Activated CD4-positive, alpha-beta T cell treated with anti-CD3 and anti-CD28 coated beads, Interleukin-2, Interleukin-4, amounts not matched to agents 100 ng/mL and 50 ng/mL, durations not matched to agents 16 hours and 8 hours (primary cell): ENCODE results near the gene CD36.

Experiments used
- DNase-seq: peaks from one replicate; pipeline ENCODE4 v3.0.0-alpha.2; 2020; ENCODE audit warnings: low spot score

The CD36 gene

DNA sequence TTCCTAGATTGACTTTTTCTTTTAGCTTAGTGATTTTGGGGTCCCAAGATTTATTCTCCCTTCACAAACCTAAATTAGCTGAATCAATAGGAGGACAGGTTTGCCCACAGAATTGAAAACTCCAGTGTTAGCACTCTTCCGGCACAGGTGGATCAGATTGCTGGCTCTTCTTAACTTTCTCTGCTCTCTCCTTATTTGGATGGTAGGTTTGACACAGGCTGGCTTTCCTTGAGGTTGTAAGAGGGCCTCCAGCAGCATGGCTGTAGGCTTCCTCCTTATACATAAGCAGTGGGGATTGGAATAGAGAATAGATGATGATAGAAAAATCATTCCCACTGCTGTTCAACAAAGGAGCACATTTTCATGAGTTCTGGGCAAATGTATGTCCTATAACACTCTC, 9.4 kb upstream of the CD36 start:
- no peak for DNase-seq

DNA sequence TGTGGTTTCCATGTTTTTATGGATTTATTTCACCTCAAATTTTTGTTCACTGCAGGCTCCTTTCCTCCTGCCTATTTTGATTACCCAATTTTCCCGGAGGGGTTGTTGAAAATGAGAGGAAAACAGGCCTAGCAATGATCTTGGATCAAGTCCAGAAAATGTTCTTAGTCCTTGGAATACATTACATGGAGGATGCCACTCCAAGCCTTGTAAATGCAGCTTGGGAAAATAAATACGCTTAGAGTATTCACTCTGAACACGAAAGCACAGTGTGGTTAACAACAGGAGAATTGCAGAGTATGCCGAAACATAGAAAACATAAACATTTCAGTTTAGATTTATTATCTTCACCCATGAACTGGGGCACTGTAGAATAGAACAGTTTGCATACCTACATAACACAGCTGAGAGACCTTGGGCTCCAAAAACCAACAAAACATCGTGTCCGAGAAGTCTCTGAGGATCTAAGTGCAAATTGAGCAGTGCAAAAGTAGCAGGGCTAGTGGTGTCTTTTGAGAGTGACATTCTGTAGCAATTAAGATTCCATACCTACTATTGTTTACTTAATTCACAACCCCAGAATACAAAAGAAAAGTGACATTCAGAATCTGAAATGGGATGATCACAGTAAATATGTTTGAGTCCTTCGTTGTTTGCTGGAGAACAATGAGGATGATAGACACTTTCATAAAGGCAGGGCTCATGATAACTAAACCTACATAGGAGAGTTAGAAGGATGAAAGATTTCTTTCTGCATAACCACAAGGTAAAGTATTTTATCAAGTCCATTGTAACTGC, 7.6 kb upstream of the CD36 start:
- DNase-seq: no peak

DNA sequence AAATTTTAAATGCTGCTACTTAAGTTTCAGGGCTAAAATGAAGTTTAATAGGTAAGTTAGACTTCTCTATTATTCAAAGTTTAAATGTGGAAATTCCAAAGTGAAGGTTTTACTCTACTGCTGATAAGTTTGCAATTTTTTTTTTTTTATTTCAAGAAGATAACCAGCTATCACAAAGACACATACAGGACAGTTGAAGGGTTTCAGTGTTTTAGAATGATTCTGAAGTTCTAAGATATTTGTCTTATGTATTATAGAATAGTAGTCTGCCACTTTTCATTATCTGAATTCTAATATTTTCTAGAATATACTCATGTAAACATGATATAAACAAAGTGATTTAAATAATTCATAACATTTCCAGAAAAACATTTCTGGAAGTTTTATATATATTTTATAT, 7.0 kb upstream of the CD36 start:
- no peak for DNase-seq

DNA sequence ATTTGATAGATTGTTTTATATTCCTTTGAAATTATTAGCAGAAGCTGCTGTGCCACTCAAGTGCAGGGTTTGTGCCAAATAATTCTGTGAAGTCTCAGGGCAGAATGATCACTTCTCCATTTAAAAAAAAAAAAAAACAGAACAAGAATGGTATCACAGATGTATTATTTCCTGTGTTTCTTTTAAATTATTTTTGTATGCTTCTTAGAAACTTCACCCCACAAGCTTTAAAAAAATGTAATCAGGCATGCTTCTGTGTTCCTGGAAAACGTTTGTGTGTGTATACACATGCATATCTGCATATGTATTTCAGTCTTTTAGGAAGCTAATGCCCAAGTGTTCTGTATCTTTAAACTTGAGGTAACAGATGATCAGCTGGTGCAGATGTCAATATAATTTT, 6.3 kb upstream of the CD36 start:
- no peak for DNase-seq

DNA sequence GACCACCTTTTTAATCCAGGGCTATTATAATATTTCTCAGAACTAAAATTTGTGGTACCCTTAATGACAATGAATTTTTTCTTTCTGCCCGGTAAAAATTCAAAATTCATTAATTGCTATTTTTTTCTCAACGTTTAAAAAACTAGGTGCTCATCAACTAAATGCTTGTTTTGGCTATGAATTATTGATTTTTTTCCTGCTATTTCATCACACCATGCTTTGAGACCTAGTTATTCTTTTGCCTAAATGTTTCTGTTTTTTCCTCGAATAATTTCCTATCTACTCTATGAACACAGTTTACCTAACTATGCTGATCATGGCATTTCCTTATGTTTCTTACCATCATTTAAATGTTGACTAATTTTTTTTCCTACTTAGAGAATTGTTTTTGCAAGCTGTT, 5.6 kb upstream of the CD36 start:
- no peak for DNase-seq

DNA sequence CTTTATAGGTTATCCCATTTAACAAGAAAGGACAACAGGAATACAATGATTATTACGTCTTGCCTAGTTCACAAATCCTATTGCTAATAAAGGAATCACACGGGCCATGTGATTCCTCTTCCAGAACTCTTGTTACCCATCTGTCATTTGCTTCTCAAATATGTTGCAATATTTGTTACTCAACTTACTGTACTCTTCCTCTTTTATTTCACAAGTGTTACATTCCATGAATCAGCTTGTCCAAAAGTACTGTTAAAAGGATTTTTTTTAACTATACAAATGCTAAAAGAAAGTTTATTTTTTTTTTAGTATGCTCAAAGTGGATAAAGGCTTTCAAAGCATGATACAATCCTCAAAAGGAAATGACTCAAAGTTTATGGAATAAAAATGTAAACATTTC, 3.9 kb upstream of the CD36 start:
- no peak for DNase-seq

DNA sequence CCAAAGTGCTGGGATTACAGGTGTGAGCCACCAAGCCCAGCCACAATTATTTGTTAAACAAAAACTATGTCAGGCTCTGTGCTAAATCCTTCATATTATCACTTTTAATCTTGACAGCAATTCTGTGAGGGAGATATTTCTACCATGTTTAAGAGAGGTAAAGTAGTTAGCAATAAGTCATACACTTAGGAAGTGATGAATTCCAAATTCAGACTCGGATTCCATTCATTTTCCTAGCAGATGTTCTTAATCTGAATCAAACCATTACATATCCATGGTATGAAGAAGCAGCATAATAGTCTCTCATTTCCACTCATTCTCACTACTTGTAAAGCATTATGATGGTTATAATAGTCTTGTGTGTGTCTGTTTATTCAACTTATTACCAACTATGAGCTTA, 2.9 kb upstream of the CD36 start:
- no peak for DNase-seq

DNA sequence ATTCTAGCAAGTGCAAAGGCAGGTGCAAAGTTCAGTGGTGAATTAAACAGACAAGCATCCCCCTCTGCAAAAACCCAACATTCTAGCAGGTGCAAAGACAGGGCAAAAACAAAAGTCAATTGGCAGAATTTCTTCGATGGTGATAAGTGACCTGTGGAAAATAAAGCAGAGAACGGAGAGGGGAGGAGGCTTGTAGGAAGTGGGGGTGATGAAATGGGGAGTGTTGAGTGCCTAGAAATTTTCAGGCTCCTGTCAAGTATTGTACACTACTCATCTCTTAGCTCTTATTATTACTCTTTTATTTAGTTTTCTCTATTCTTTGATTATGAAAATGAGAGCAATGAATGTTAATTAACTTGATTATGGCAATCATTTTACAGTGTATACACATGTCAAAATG, 2.4 kb upstream of the CD36 start:
- DNase-seq: no peak

DNA sequence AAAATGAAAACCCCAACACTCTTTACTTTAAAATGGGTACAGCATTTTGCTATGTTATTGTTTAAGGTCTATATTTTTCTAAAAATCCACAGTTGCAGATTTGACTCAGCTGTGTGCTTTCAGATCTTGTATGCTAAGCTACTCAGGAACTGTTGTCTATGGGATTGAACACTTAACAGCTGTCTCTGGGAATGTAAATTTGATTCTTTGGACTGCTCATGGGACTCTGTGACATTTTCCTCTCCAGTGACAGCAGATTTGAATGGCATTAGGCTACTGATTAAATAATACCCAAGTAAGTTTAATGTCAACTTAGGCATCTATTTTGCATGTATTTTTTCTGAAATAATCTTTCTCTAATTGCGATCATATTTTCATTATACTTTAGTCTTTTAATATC, 1.7 kb upstream of the CD36 start:
- no peak for DNase-seq

DNA sequence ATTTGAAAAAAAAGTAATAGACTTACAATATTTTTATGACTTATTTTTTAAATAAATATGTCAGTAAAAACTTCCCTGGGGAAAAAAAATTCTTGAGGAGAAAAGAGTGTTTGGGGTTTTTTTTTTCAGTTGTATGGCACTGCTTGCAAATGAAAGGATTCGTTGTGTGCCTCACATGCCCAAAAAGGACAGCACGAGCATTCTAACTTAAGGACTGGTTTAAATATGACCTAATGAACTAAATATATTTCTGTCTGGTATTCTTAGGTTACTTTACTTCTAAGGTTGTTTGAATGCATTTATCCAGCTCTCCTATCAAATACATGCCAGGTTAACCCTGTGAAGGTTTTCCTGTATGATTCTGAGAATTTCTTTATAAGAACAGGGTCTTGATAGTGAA, 988 bp upstream of the CD36 start:
- no peak for DNase-seq

DNA sequence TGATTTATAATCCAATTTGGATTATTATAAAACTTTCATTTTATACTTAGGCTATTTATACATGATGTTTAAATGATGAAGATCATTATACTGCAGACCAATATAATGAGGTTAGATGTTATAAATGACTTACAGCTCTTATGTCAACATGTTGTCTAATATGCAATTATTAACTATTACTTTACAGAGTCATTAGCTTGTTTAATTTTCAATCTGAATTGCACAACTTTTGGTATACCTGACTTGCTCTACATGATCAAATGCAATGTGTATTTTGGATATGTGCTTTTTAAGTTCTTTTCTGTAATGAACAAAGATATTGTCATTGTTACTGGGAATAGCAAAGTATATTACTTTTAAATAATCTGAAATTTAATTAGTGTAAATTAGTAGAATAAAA, 569 bp downstream of the CD36 start:
- DNase-seq: no peak

DNA sequence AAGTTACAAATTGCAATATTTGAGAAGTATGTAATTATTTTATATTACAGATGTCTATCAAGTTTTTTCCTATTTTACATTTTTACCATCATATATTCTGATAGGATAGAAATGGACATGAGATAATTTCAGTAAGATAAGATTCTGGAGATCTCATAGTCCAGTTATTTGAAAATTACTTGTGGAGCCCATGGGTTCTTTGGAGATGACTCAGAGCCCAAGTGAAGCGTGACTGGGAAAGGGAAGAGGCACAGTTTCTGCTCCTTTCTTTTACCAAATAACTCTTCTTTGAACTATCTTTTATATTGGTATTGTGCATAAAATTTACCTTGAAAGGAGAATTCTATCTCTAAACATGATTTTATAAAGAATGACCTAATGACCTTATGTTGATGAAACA, 2.4 kb downstream of the CD36 start:
- no peak for DNase-seq

DNA sequence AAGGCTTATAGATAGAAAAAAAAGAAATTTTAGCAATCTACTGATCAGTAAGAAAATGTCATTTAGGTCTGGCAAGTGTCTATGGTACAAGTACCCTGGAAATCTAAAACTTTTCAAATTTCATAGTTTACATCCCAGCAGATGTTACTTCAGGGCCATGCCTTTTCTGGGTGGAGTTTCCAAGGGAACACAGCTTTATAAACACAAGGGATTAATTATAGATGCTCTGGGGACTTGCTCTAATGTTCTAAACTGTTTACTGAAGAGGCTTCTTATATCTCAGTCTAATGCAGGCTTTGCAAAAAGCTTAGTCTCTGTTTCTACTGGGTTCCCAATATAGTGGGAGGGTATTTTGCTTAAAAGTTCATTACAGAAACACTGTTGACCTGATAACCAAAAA, 3.1 kb downstream of the CD36 start:
- DNase-seq: no peak

DNA sequence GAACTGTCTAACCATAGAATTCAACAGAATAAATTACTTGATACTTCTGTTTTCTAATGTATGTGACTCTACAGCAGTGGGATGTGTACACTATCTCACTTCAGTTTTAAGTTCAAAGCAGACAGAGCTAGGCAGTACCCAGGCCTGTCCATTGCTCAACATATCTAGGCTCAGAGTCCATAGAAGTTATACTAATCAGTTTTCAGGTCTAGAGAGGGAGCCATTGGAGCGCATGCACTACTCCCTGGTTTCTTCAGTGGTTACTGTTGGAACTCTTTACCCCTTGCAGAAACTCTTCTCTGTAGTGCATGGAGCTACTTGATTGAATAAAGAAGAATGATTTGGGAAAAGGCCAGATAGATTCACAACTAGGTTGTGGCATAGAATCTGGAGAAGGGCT, 4.4 kb downstream of the CD36 start:
- DNase-seq: no peak

DNA sequence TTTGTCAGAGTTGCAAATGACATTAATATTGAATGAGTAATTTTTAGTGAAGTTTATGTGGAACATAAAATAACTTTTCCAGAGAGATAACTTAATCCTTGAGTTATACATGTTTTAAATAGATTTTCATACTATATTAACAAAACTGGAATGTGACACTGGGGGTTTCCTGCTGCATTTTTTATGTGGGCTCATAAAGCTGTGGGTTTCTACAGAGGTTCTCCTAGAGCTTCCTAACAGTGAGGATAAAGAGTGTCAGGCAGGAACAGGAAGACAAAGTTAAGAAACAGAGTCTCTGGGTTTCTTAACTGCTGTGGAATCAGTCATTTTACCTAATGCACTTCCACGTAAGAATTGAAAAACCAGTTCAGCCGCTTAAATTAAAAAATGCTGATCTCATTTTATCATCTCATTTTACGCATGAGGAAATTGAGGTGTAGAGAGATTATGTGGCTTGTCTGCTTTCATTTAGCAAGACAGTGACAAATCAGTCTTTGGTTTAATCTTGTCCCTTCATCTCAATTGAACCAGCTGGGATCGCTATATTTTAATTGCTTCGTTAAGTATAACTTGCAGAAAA, 5.0 kb downstream of the CD36 start:
- DNase-seq: no peak

DNA sequence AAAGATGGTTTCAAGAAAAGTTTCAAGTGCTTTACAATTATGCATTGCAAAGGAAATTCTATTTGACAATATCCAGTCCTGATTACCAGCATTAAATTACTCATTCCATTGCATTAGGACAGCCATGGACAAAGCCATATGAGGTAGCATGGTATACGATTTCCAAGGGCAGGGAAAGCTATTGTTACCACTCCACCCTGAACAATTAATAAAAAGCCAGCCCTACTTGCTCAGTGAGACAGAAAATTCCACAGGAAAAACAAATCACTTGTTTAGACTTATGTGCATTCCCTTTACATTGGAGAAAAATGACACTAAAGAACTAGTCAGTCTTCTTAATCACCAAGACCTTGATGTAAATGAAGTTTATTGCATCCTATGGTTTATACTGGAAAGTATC, 5.6 kb downstream of the CD36 start:
- no peak for DNase-seq

DNA sequence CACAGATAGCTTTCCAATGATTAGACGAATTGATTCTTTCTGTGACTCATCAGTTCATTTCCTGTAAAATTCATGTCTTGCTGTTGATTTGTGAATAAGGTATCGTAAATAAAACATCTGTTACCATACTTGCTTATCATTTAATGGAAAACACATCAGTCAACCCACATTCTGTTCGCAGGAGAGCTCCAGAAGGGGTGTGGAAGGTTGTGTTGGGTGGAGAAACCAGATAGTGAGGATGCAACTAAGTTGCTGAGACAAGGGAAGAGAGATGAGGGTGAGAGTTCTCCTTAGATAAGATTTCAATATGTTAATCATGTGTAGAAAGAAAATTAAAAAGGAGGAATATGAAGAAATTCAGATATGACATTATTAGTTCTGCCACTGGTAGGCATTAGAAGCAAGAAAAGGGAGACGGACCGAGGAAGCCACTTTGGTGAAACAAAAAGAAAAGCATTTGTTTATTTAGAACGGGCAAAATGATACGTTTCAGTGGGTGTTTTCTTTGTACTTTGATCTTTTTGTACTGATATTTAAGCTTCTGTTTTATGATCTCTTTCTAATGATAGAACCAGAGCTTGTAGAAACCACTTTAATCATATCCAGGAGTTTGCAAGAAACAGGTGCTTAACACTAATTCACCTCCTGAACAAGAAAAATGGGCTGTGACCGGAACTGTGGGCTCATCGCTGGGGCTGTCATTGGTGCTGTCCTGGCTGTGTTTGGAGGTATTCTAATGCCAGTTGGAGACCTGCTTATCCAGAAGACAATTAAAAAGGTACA, 7.8 kb downstream of the CD36 start:
- DNase-seq: no peak

DNA sequence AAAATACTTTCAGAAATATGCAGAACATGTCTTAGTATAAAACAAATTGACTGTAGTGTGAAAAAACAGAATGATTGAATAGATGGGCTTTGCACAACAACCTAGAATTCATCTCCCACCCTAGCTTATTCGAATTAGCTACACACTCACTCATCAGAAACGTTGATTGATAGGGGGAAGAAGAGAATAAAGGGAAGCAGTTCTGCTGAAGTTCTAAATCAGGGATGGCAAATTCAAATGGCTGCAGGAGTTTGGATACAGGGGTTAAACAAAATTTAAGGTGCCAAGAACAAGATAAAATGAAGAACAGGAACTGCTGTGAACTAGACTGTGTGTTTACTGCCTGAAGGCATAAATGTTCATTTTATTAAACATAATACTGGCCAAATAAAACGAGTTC, 9.0 kb downstream of the CD36 start:
- no peak for DNase-seq

DNA sequence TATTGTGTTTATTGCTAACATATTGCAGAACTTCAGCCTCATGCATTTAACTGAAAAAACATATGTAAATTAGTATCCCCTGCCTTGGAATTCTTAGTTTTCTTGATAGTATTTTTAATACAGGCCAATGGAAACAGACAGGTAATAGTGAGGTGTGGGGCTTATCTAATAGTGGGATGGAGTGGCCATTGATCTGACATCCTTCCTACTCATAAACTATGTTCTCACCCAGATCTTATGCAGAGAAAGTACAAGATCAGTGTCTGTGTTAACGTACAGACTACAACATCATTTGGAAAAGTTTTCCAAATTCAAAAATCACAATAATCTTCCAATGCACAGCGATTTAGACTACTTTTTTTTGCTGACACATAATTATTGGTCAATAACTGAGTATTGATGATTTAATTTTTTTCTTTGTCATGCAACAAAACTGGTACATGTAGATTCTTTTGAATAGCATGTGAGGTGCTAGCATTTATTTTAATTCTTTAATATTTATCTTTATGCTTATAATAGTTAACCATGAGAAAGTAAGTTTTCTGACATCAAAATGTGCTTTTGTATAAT, 9.7 kb downstream of the CD36 start:
- DNase-seq: no peak

DNA sequence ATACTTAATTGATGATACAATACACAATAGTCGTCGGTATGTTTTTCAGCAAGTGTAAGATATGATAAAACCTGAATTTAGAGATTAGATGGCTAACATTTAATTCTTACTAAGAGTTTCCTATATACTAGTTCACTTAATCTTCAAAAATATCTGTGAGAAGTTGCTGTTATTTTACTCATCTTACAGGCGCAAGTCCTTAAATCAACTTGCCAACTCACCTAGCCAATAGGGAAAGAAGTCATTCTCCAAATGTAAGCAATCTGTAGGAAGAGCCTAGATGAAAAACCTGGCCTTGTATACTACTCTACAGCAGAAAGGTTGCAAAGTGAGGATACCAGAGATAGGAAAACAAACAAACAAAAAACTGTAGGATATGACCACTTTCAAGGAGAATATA, 10.6 kb downstream of the CD36 start:
- DNase-seq: no peak

DNA sequence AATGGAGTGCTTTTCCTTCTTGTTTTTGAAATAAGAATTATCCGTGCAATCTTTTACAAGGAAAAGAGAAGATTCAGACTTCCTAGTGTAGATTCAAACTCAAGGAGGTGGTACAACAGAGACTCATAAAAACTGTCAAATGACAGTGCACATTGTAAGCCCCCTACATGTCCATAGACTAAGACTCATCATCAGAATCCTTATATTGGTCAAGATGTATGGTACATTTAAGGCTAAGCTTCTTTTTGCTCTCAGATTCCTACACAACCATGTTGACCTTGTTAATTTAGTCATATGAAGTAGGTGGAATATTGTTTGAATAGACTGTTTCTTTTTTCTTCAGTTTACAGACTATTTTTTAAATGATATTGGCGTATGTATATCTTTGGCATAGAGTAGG, 11.6 kb downstream of the CD36 start:
- no peak for DNase-seq

DNA sequence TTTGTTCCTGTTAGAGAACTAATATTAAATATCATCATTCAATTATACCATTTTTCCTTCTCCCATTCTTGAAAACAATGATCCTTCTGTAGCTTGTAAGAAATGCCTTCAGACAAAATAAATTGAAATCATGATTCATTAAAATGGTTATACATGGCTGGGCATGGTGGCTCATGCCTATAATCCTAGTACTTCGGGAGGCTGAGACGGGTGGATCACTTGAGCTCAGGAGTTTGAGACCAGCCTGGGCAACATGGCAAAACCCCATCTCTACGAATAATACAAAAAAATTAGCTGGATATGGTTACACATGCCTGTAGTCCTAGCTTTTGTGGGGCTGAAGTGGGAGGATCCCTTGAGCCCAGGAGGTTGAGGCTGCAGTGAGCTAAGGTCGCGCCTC, 13.0 kb downstream of the CD36 start:
- no peak for DNase-seq

DNA sequence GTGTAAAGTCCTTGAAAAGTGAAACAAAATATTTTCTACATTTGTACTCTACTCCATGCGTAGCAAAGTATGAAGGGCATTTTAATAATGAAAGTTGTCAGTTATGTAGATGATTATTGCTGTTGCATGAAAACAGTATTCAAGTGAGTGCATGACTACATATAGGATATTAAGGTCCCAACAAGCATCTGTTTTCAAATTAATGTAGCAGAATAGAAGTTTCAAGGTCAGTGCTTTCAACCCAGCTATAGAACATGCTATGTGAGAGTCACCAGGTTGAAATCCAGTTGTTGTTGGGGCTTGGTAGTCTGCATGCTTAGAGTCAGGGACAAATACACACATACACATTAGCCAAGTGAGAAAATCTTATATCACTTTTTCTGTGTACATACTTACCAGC, 14.8 kb downstream of the CD36 start:
- no peak for DNase-seq
